Right lobe of liver (tissue), 4 donors: ENCODE measurements around the gene RBFOX2.

ENCODE experiments used
- POLR2A ChIP-seq: fragments of 450-650 bp; IDR thresholded peaks from one replicate; pipeline ENCODE4 v1.6.1; 2017; ENCODE audit warnings: antibody characterized with exemption, mild to moderate bottlenecking
- TF ChIP-seq, protein P1 (sequence below), 4 donors: fragments of 200-600 bp in 3 of 4; fragments of 450-650 bp in 1 of 4; IDR thresholded peaks; one replicate each; pipeline versions ENCODE4 v1.5.1 to v1.8.0; 2016 to 2022; ENCODE audit warnings: antibody characterized with exemption in 4 of 4, mild to moderate bottlenecking in 2 of 4
- donor health status: DM: no; HTN: no; CAD: no.
- donor health status: DM: no; HTN: no; CAD: no.
- donor health status: DM: no; HTN: yes; CAD: no.

DNA sequence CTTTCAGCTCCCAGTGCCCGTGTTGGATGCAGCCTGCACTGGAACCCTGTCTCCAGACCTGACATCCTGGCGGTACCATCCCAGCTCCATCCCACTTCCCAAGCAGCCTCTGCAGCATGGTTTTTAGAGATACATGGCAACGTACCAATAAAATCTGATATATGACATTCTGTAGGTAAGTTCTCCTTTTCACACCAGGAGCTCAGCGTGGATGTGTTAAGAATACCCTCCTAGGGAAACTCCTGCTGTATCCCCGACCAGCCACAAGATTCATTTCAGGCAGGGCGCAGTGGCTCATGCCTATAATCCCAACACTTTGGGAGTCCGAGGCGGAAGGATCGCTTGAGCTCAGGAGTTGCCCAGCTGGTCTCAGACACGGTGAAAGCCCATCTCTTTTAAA lies 295.6 kb downstream of the RBFOX2 start:
- TF ChIP-seq, protein P1, sequence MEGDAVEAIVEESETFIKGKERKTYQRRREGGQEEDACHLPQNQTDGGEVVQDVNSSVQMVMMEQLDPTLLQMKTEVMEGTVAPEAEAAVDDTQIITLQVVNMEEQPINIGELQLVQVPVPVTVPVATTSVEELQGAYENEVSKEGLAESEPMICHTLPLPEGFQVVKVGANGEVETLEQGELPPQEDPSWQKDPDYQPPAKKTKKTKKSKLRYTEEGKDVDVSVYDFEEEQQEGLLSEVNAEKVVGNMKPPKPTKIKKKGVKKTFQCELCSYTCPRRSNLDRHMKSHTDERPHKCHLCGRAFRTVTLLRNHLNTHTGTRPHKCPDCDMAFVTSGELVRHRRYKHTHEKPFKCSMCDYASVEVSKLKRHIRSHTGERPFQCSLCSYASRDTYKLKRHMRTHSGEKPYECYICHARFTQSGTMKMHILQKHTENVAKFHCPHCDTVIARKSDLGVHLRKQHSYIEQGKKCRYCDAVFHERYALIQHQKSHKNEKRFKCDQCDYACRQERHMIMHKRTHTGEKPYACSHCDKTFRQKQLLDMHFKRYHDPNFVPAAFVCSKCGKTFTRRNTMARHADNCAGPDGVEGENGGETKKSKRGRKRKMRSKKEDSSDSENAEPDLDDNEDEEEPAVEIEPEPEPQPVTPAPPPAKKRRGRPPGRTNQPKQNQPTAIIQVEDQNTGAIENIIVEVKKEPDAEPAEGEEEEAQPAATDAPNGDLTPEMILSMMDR (IDR thresholded peaks at IDR 0.05): no peak
- TF ChIP-seq POLR2A: no peak
